Measurements from ENCODE around the gene NHLH1. TPM values are rescaled to one million over a fixed set of nuclear protein-coding genes. Genes with fewer than 3 reads are reported as not detected.

Gene NHLH1
- total and polyA plus RNA-seq, 4 experiments from 2014 or later, result 0.41 to 0.42 TPM; not detected in 2

DNA sequence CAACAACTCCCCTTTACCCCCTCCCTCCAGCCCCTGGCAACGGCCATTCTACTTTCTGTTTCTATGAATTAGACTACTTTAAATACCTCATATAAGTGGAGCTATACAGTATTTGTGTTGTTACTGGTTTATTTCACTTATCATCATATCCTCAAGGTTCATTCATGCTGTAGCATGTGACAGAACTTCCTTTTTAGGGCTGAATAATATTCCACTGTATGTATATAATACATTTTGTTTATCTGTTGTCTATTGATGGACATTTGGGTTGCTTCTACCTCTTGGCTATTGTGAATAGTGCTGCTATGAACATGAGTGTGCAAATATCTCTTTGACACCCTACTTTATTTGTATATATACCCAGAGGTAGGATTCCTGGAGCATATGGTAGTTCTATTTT is 2.2 kb downstream of the NHLH1 start:
- Mint-ChIP-seq H3K4me1 (peaks cover 0 to 4% (median 2%) of the 10 kb centered on the region in 4 donors), H3K36me3 (no peaks in the 10 kb centered on the region), H3K4me3 (no peak overlapping the region), H3K27me3 (no peaks in the 10 kb centered on the region), H3K9me3 (peaks cover 0 to 1% (median 0%) of the 10 kb centered on the region in 8 donors), H3K27ac (no peak overlapping the region)
- no peak overlapping the region for H3K27ac ChIP-seq (ENCODE audit: low read depth, low read length)
- DNase-seq, result no peak
- no peaks in the 10 kb centered on the region for H3K9me3 ChIP-seq (ENCODE audit: control insufficient read depth in 1 of 2, low read length in 2 of 2)
- intact Hi-C loops (cut with micrococcal nuclease), result no loop called here
- CTCF ChIA-PET (ENCODE audit: partially characterized antibody), result interaction anchor here (0.8 to 1.8 kb wide), 2 partner anchors 8 to 10 kb away, joined by 3 to 4 read pairs; no protein-coding TSS in a partner anchor
- H3K36me3 ChIP-seq (ENCODE audit: insufficient read depth, low read length), result no peaks in the 10 kb centered on the region
- H3K27me3 ChIP-seq (ENCODE audit: insufficient read depth, low read length), result no peaks in the 10 kb centered on the region
- H3K4me1 ChIP-seq (ENCODE audit: insufficient read depth, low read length), result no peaks in the 10 kb centered on the region
- POLR2A ChIA-PET (ENCODE audit: partially characterized antibody), result no interaction called here
- no peak overlapping the region for H3K4me3 ChIP-seq (ENCODE audit: low read length in 2 of 2)

DNA sequence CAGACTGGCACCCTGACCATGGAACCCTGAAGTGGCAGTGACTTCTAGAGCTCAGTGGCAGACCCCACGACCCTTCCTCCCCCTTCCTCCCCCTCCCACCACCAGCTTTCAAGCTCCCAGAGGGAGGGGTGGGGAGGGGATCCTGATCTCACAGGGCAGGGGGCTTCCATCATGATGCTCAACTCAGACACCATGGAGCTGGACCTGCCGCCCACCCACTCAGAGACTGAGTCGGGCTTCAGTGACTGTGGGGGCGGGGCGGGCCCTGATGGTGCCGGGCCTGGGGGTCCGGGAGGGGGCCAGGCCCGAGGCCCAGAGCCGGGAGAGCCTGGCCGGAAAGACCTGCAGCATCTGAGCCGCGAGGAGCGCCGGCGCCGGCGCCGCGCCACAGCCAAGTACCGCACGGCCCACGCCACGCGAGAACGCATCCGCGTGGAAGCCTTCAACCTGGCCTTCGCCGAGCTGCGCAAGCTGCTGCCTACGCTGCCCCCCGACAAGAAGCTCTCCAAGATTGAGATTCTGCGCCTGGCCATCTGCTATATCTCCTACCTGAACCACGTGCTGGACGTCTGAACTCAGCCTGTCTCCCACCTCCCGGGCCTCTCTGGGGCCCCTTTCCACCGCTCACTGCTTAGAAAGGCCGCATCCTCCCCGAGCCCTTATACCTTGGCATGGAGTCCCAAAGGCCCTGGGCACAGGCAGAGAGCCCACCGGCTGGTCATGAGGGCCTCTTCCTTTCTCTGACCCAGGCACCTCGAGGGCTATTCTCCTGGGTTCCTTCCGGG is 3.9 kb downstream of the NHLH1 start:
- Histone ChIP-seq H3K9me3 (ENCODE audit: control insufficient read depth in 1 of 2, low read length in 2 of 2) (no peaks in the 10 kb centered on the region), H3K4me3 (ENCODE audit: low read length in 2 of 2) (no peak overlapping the region), H3K36me3 (ENCODE audit: insufficient read depth, low read length) (no peaks in the 10 kb centered on the region), H3K27ac (ENCODE audit: low read depth, low read length) (no peak overlapping the region), H3K27me3 (ENCODE audit: insufficient read depth, low read length) (no peaks in the 10 kb centered on the region), H3K4me1 (ENCODE audit: insufficient read depth, low read length) (peaks cover 7% of the 10 kb centered on the region)
- ChIA-PET CTCF (ENCODE audit: partially characterized antibody) (interaction anchor here (1.0 kb wide), 1 partner anchor 177 kb away, joined by 3 read pairs; no protein-coding TSS in a partner anchor), POLR2A (ENCODE audit: partially characterized antibody) (no interaction called here)
- no peak for DNase-seq
- no peaks in the 10 kb centered on the region for H3K27me3 Mint-ChIP-seq
- peaks cover 2 to 4% (median 3%) of the 10 kb centered on the region in 4 donors for H3K4me1 Mint-ChIP-seq
- no peak overlapping the region for H3K27ac Mint-ChIP-seq
- H3K4me3 Mint-ChIP-seq, result no peak overlapping the region
- no peaks in the 10 kb centered on the region for H3K36me3 Mint-ChIP-seq
- intact Hi-C loops (cut with micrococcal nuclease), result no loop called here
- peaks cover 0 to 1% (median 0%) of the 10 kb centered on the region in 8 donors for H3K9me3 Mint-ChIP-seq

DNA sequence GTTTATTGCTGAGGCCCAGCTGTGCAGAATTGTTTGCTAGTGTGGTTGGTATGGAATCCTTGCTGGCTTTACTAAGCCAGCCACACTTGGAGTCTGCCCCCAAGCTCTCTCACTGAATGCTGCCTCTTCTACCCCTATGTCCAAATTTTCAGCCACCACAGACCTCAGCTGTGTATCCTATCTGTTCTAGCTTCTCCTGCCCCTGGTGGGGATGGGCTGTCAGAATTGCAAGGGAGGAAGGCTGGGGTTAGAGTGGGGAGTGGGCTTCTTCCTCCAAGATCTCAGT is 4.4 kb downstream of the NHLH1 start:
- H3K27me3 ChIP-seq (ENCODE audit: insufficient read depth, low read length), result no peaks in the 10 kb centered on the region
- no peak for DNase-seq
- intact Hi-C loops (cut with micrococcal nuclease), result no loop called here
- no peaks in the 10 kb centered on the region for H3K27me3 Mint-ChIP-seq
- no peaks in the 10 kb centered on the region for H3K36me3 Mint-ChIP-seq
- H3K27ac ChIP-seq (ENCODE audit: low read depth, low read length), result no peak overlapping the region
- H3K4me3 Mint-ChIP-seq, result no peak overlapping the region
- no peaks in the 10 kb centered on the region for H3K9me3 ChIP-seq (ENCODE audit: control insufficient read depth in 1 of 2, low read length in 2 of 2)
- H3K9me3 Mint-ChIP-seq, result peaks cover 0 to 1% (median 0%) of the 10 kb centered on the region in 8 donors
- H3K4me1 Mint-ChIP-seq, result peaks cover 5 to 9% (median 7%) of the 10 kb centered on the region in 4 donors
- H3K36me3 ChIP-seq (ENCODE audit: insufficient read depth, low read length), result no peaks in the 10 kb centered on the region
- CTCF ChIA-PET (ENCODE audit: partially characterized antibody), result interaction anchor here (1.0 kb wide), 1 partner anchor 178 kb away, joined by 3 read pairs; no protein-coding TSS in a partner anchor
- POLR2A ChIA-PET (ENCODE audit: partially characterized antibody), result no interaction called here
- H3K27ac Mint-ChIP-seq, result no peak overlapping the region
- H3K4me1 ChIP-seq (ENCODE audit: insufficient read depth, low read length), result peaks cover 12% of the 10 kb centered on the region
- H3K4me3 ChIP-seq (ENCODE audit: low read length in 2 of 2), result no peak overlapping the region

DNA sequence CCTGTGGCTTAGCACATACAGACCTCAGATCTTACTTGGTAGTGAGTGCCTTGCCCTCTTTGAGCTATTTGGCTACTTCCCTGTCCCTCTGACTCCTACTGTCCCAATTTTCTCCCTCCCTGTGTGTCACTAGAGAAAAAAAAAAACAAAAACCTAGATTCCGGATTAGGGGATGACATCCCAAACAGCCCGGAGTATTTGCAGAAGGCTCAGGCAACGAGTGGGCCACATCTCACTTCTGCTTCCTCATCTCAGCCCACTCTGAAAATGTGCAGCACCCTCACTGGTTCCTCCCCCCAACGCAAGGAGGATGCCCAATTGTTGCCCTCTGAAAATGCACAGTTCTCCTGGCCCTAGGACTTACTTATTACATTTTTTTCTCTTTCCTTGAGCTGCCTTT is 4.9 kb downstream of the NHLH1 start:
- no peaks in the 10 kb centered on the region for H3K36me3 ChIP-seq (ENCODE audit: insufficient read depth, low read length)
- no peak for DNase-seq
- H3K4me1 Mint-ChIP-seq, result peaks cover 9 to 14% (median 12%) of the 10 kb centered on the region in 4 donors
- POLR2A ChIA-PET (ENCODE audit: partially characterized antibody), result no interaction called here
- H3K4me3 ChIP-seq (ENCODE audit: low read length in 2 of 2), result no peak overlapping the region
- no peaks in the 10 kb centered on the region for H3K9me3 ChIP-seq (ENCODE audit: control insufficient read depth in 1 of 2, low read length in 2 of 2)
- intact Hi-C loops (cut with micrococcal nuclease), result no loop called here
- no peaks in the 10 kb centered on the region for H3K36me3 Mint-ChIP-seq
- CTCF ChIA-PET (ENCODE audit: partially characterized antibody), result interaction anchor here (1.0 to 9.9 kb wide), 4 partner anchors 17 to 271 kb away, joined by 3 to 77 read pairs (median 6); no protein-coding TSS in a partner anchor
- H3K27me3 ChIP-seq (ENCODE audit: insufficient read depth, low read length), result no peaks in the 10 kb centered on the region
- no peaks in the 10 kb centered on the region for H3K27me3 Mint-ChIP-seq
- no peak overlapping the region for H3K4me3 Mint-ChIP-seq
- no peak overlapping the region for H3K27ac ChIP-seq (ENCODE audit: low read depth, low read length)
- peaks cover 14% of the 10 kb centered on the region for H3K4me1 ChIP-seq (ENCODE audit: insufficient read depth, low read length)
- peaks cover 0 to 1% (median 0%) of the 10 kb centered on the region in 8 donors for H3K9me3 Mint-ChIP-seq
- H3K27ac Mint-ChIP-seq, result no peak overlapping the region

DNA sequence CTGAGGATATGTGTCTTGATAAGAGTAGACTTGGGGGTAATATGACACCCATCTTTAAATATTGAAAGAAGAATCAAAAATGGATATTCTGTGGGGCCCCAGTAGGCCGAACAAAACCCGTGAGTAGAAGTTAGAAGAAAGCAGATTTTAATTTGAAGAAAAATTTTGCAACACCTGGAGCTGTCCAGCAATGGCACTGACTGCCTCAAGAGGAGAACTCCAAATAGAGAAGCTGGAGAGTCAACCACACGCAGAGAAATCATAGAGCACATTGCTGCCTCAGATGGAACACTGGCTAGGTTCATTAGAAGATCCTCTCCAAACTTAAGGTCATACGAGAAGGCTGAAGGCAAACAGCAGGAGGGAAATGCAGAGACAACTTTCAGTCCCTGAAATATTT is 6.8 kb downstream of the NHLH1 start:
- H3K27ac Mint-ChIP-seq, result peak overlapping the region in 1 of 7 donors; percentile 42
- DNase-seq, result no peak
- ChIA-PET CTCF (ENCODE audit: partially characterized antibody) (interaction anchor here (2.2 to 9.9 kb wide), 3 partner anchors 19 to 272 kb away, joined by 8 to 77 read pairs (median 23); no protein-coding TSS in a partner anchor), POLR2A (ENCODE audit: partially characterized antibody) (no interaction called here)
- no peaks in the 10 kb centered on the region for H3K36me3 Mint-ChIP-seq
- Histone ChIP-seq H3K4me3 (ENCODE audit: low read length in 2 of 2) (no peak overlapping the region), H3K9me3 (ENCODE audit: control insufficient read depth in 1 of 2, low read length in 2 of 2) (no peaks in the 10 kb centered on the region), H3K4me1 (ENCODE audit: insufficient read depth, low read length) (peaks cover 14% of the 10 kb centered on the region), H3K27me3 (ENCODE audit: insufficient read depth, low read length) (no peaks in the 10 kb centered on the region), H3K27ac (ENCODE audit: low read depth, low read length) (no peak overlapping the region), H3K36me3 (ENCODE audit: insufficient read depth, low read length) (no peaks in the 10 kb centered on the region)
- no peaks in the 10 kb centered on the region for H3K9me3 Mint-ChIP-seq
- intact Hi-C loops (cut with micrococcal nuclease), result no loop called here
- H3K4me3 Mint-ChIP-seq, result no peak overlapping the region
- peaks cover 9 to 16% (median 12%) of the 10 kb centered on the region in 4 donors for H3K4me1 Mint-ChIP-seq
- H3K27me3 Mint-ChIP-seq, result no peaks in the 10 kb centered on the region

DNA sequence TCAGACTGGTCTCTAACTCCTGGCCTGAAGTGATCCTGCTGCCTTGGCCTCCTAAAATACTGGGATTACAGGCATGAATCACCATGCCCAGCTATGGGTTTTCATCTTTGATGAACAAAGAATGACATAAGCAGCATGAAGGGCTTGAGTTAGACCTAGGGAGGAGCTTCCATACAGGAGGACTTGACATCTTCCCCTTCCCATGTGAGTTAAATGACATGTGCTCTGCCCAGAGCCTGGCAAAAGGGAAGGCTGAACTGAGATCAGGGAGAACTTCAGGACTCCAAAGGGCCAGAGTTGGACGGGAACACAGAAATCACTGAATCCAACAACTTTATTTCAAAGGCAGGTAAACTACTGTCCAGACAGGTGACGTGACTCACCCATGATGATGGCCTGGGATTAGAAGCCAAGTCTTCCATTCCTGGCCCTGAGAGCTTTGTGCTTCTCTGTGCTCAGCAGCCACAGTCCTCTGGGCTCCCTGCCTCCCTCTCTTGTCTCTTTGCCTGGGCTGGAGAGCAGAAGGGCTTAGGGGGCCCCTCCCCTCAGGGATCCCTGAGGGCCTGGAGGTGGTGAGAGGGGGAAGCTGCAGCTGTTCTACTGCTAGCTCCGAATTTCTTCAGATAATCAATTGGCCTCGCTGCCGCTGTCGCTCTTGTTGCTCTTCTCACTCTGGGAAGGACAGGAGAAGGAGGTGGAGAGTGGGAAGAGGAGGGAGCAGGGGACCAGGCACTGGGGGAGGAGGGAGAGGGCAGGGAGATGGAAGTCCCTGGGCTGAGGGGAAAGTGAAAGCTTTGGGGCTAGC is 7.6 kb downstream of the NHLH1 start:
- Histone ChIP-seq H3K9me3 (ENCODE audit: control insufficient read depth in 1 of 2, low read length in 2 of 2) (no peaks in the 10 kb centered on the region), H3K4me1 (ENCODE audit: insufficient read depth, low read length) (peaks cover 14% of the 10 kb centered on the region), H3K4me3 (ENCODE audit: low read length in 2 of 2) (no peak overlapping the region), H3K36me3 (ENCODE audit: insufficient read depth, low read length) (no peaks in the 10 kb centered on the region), H3K27me3 (ENCODE audit: insufficient read depth, low read length) (no peaks in the 10 kb centered on the region), H3K27ac (ENCODE audit: low read depth, low read length) (no peak overlapping the region)
- intact Hi-C loops (cut with micrococcal nuclease), result loop anchor here (5.0 kb wide), 3 partner anchors 287 to 437 kb away; no protein-coding TSS in a partner anchor
- H3K9me3 Mint-ChIP-seq, result no peaks in the 10 kb centered on the region
- peaks cover 9 to 16% (median 12%) of the 10 kb centered on the region in 4 donors for H3K4me1 Mint-ChIP-seq
- ChIA-PET CTCF (ENCODE audit: partially characterized antibody) (interaction anchor here (0.7 to 9.9 kb wide), 7 partner anchors 8 to 273 kb away, joined by 3 to 77 read pairs (median 16); partner anchors contain the start of genes NCSTN and NHLH1), POLR2A (ENCODE audit: partially characterized antibody) (no interaction called here)
- H3K4me3 Mint-ChIP-seq, result no peak overlapping the region
- no peak for DNase-seq
- H3K27me3 Mint-ChIP-seq, result no peaks in the 10 kb centered on the region
- H3K36me3 Mint-ChIP-seq, result no peaks in the 10 kb centered on the region
- H3K27ac Mint-ChIP-seq, result peak overlapping the region in 2 of 7 donors; percentile 25 to 50
